Activated CD4-positive, CD25-positive, alpha-beta regulatory T cell treated with anti-CD3 and anti-CD28 coated beads, Interleukin-2, amount 50 U/mL, for 72 hours (primary cell): ENCODE results near the gene KCTD1.

Experiments
- DNase-seq: peaks from one replicate; pipeline ENCODE4 v3.0.0; 2021

The KCTD1 gene

DNA sequence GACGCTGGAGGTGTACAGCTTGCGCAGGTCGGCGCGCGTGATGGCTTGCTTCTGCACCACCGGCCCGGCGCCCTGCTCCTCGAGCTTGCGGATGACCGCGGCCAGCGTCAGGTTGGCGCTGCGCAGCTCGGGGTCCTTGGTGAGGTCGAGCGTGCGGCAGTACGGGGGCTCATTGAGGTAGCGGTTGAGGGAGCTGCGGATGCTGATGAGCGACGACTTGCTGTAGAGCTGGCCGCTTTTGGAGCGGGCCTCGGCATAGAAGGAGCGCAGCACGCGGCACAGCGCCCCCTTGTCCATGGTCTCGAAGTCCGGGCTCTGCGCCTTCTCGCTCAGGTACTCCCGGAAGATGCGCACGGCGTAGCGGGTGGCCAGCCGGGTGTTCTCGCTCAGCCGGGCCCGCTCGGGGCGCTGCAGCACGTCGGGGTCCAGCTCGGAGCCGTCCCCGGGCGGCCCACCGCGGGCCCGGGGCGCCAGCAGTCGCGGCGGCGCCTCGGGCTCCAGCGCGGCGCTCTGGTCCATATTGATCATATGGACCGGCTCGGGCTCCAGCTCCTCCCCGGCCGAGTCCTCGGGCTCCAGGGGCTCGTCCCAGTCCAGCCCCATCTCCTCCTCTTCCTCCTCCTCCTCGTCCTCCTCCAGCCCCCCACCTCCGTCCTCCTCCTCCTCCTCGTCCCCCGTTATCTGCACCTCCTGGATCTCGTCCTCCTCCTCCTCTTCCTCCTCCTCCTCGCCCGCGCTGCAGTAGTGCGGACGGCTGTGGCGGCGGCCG lies 523 bp downstream of the KCTD1 start:
- DNase-seq = peak; percentile 48

DNA sequence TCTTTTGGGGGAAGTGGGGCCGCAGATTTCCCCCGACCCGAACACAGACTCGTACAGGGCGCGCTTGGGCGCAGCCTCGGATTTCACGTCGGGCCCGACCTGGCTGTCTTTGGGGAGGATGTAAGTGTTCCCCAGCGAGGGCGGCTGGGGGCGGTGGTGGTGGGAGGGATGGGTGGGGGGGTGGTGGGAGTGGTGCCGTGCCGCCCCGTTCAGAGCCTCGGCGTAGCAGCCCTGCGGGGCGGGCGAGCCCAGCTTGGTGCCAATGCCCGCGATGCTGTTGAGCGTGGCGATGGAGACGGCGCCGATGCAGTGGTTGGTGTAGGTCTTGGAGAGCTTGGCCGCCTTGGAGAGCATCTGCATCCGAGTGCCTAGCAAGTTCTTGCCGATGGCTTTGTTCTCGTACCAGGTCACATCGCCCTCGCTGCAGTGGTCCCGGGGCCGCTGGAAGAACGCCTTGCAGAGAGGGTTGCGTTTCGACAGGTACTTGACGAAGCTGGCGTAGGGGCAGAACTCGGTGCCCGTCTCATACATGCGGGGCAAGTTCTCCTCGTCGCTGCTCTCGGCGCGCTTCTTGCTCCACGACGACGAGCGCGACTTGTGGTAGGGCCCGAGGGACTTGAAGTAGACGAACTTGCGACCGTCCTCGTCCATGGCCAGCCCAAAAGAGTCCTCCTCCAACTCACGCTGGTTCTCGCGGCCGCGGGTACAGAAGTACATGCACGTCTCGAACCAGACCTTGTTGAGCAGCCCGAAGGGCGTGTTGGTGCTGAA lies 1.3 kb downstream of the KCTD1 start:
- no peak for DNase-seq

DNA sequence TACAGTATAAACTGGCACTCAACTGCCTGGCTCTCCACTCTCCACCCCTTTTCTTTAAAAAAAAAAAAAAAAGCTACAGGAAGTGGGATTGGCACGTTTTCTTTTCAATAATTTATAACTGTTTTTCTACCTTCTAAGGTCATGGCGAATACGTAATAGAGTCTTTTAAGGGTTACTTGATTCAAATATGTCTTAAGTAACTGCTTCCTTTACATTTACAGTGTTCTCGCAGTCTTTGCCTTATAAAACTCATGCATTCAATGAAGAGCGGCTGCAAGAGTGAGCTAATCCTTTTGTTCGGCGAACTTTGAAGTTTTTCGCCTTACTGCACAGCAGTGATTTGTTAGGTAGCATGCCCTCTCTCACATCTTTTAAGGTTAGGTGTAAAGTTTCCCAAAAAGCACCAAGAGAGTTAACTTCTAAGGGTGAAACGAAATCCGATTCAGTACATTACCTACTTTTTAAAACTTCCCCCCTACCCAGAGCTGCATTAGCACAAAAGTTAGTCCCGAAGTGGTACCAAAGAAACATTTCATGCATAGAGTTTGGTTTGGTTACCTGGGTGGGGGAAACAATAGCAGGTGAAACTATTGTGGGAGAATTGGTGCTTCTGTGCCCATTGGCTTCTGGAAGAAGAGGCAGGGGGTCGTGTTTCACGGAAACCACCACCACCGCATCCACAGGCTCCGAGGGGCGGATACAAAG lies 2.0 kb downstream of the KCTD1 start:
- no peak for DNase-seq

DNA sequence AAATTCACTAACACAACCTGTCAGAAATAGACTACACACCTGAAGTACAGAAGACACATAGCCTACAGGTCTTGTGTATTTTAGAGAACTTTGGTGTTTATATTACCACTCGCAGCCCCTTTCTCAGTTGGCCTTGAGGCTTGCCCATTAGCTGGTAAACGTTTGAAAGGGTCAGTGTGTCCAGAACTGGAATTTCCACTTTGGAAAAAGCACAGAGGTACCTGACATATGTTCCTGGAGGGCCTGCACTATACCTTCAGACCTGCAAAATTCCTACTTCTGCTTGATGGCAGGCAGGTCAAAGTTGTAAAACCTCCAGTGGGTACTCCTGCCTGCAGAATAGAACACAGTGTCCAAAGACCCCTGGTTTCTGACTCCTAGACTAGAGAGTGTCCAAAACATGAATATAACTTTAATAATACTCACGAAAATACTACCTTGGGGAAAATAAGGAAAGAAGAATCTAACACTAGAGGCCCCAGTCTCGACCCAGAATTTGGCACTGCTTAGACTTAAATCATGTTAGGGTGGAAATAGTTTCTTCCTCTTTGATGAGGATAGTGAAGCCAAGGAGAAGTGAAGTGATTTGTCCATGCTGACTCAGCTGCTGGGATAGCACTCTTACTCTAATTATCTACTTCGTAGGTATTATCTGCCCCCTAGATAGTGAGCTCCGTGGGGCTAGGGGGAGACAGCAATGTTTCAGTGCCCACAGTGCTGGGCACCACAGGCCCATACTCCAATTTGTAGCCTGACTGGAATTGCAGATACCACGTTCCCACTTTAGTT lies 2.8 kb downstream of the KCTD1 start:
- no peak for DNase-seq

DNA sequence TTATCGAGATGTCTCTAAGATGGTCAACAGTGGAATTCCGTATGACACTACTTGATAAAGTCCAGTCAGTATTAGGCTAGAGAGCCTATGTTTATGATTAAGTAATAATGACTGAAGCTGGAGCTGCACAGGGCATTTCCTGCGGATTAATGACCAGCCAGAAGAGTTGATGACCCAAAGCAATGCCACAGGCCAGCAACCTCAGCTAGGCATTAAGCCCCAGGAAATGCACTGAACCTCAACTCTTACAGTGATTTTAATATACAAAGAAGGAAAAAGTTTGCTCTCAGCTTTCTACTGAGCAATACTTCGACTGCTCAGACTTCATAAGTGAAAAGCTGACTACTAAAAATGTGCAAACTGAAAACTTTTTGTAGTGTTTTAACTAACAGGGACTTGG lies 3.9 kb downstream of the KCTD1 start:
- no peak for DNase-seq

DNA sequence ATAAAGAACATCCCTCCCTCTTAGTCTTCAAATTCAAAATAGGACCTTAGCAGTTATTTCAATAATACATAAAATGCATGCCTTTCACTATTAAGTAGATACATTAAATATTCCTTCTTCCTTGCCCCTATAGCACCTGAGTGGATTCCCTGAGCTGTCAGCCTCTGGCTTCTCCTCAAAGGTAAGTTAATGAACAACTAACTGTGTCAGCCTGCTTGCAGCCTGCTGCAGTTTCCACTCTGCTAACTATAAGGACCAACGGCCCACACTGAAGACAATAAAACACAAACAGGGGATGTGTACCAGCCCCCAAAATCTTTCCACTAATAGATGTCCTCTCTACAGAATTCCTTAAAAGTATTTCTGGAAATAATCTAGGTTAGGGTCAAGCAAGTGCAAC lies 5.0 kb downstream of the KCTD1 start:
- no peak for DNase-seq

DNA sequence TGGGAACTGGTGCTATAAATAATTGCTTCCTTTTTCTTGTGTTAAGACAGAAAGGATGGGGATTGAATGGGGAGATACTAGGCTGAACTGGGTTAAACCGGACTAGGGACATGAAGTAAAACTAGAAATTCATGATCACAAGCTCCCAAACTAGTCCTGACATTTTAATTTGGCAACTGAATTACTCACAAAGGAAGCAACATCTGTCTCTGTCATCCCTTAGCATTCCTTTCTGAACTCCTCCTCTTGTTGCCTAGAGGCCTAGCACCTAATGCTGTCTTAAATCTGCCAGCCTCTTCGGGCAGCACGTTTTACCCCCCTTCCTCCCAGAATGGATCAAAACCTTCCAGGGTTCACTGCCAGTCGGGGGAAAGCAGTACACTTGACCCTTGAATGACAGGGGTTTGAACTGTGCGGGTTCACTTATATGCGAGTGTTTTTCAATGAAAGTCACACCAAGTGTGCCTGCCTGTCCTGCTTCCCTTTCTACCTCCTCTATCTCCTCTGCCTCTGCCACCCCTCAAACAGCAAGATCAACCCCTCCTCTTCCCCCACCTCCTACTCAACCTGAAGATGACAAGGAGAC lies 8.2 kb downstream of the KCTD1 start:
- no peak for DNase-seq

DNA sequence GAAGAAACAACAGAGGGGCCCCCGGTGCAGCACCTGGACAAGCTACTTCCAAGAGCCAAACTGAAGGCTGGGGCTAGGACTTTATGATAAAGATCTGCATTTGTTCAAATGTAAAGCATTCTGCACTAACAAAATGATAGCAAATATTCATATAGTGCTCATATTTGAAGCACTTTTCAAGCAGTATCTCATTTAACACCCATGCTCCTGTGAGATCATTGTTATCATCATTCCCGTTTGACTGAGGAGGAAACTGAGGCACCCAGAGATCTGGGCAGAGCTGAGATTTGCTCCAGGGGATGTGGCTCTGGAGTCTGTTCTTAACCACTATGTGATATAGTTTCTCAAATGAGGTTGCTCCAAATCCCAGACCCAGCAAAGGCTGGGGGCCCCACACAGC lies 9.8 kb downstream of the KCTD1 start:
- no peak for DNase-seq

DNA sequence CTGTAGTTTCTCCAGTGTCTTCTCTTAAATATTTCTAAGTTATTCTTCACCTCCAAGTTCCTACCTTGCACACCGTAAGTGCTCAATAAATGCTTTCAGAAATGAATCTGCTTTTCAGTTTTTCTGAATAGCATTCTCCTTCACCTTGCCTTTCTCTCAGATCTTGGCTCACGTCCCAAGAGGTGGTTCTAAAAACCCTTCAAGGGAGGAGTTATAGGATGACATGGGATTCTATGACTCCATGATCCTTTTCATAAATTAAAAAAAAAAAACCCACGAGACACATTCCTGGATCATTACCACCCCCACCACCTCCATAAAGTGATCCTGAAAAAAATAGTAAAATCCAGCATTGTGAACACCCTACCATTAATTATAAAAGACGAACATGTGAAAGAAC lies 11.7 kb downstream of the KCTD1 start:
- no peak for DNase-seq

DNA sequence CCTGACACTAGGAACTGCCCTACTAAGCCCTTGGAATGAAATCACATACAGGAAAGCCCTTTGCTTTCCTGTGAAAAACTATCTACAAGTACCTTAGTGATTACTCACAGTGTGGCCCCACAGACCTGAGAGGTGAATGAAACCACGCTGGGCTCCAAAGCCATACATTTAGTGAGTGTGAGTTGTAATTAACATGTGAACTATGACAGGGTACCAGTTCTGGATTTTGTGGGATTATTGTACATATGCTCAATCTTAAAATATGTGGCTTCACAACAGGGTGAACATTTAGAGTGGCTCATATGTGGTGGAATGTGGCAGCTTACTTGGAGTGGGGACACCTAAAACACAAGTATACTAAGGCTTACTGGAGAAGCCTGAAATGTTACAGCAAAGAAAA lies 12.3 kb downstream of the KCTD1 start:
- no peak for DNase-seq

DNA sequence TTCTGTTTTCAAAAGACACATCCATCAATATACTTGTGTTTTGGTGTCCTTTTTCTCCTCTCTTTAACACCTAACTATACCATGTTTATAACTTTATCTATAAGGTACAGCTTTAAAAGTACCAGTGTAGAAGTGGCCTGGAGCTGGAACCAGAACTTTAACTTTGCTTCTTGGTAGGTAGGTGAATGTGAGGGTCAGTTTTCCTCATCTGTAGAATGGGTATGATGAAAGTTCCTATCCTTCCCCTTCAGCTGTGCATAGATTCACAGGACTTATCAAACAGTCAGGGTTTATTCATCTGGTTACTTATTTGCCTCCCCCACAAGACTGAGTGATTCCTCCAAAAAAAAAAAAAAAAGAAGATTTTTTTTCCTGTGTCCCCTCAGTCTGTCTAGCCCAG lies 12.7 kb downstream of the KCTD1 start:
- DNase-seq = no peak

DNA sequence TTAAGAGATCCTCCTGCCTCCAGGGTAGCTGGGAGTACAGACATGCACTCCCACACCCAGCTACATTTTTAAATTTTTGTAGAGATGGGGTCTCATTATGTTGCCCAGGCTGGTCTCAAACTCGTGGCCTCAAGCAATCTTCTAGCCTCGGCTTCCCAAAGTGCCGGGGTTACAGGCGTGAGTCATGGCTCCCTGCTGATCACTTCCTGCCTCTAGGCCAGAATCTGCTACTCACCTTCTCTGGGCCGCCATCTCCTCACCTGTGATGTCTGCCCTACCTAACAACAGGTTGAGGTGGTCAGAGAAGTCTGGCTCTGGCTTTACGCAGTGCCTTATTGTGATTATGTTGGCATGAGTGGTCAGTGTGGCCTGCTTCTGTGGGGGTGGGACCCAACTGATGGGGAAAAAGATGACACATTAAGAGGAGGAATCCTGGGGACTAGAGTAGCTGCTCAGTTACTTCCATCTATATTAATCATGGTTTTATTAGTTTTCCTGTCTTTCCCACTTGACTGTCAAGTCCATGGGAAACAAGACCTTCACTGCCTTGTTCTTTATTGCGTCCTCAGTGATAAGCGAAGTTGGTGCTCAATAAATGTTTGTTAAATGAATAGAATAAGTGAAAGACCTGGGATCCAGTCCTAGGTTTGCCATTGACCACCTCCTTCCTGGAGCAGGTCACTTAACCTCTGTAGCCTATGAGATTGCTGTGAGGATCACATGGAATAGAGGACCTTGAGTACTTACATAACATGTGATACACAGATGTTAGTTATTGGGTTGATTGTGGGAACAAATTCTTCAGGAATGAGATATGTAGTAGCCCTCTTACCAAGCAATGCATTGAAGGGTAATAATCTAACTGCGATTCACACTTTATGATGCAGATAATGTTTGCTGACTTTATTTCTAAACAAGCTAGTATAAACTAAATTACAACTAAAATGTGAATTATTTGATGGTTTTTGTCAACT lies 15.7 kb downstream of the KCTD1 start:
- DNase-seq = no peak

DNA sequence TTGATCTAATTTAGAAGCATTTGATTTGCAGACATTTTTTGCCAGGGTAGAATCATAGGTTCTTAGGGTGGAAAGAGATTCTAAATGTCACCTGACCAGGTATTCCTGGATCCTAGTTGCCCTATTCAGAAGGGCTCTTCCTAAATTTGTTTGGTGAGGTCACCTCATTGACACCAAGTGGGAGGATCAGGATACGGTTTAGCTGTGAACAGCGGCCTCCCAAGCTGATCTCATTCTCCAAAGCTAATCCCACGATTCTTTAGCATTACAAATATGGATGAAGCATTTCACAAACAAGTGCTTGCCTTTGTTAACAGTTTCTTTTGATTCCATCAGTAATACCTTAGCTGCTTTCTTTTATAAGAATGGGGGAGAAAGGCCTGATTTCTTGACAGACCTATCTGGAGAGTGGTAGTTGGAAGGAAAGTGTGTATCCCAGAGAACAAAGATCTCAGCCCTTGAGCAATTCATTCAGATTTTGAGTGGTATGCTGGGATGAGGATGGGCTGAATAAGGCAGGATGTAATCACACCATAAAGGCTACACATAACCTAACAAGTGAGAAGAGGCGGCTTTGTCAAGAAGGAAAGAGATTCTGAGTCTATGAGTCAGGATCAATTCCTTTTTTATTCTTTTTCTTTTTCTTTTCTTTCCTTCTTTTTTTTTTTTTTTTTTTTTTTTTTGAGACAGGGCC lies 16.6 kb downstream of the KCTD1 start:
- no peak for DNase-seq

DNA sequence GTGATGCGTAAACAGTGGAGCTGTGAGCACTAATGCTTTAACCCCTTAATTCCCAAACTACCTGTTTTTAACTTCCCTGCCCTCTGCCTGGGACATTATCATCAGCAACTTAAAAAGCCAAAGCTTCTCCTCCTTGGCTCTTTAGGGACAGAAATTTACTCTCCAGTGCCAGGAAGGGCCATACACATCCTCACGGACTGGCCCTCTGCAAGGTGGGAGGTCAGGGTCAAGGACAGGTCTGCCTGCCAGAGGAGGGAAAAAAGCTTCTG lies 21.5 kb downstream of the KCTD1 start:
- DNase-seq = no peak

DNA sequence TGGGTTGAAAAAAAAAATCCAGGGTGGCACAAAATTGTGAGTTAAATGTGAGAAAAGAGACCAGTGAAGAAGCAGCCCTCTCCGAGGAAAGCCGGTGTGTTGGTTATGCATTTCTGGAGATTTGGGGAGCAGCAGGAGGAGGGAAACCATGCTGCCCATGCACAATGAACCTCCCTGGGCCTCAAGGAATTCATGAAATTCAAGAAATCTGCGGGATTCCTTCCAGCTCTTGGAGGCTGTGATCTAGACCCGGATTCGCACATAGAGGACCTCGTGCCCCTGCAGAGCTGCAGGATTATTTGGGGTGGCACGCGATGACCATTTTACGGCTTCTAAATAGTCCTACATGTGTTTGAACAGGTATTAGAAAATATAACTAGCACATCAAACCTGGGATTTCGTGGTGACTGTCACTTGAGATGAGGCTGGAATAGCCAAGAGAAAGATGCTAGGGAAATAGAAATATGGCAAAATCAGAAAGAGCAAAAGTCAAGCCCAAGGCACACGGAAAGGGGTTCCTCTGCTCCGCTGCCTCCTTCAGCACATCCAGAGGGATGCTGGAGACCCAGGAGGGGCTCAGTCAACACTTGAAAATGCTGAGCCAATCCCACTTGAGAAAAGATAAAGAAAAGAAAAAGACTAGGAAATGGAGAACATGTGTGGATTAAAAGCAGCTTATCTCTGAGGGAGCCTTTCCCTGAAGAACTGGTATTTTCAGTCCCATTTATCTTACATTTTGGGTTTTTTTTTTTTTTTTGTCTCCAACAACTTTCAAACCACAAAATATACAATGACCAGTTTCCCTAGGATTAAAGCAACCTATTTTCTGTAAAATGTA lies 22.0 kb downstream of the KCTD1 start:
- no peak for DNase-seq

DNA sequence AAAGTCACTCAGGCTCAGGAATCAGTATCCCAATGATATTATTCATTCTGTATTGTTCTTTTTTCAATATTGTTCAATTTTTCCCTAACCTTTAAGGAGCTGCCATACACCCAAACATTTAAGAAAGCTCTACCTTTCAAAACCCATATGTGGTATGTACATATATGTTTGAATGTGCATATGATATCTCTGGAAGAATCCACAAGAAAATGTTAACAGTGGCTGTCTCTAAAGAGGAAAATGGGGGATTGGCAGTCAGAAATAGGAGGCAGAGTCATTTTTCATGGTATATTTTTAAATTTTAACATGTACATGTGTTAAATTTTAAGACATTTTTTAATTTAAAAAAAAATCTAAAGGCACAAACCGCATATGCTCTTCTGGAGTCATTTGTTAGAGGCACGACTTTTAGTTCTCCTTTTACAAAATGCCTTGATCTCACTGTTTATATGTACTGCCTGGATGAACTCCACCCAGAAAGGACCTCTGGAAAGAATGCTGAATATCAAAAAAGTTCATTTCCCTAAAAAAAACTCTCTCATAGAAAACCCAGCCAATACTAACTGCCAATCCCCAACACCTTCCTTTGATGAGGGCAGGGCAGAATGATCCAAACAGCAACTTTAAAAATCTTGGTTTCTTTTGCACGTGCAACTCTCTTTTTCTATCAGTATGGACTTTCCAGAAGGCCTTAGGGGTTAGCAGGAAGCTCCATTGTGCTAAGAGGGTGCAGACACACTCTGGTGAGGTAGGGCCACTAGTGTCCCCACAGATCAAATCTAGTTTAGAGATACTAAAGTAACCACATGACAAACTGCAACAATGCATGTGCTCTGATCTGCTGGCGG lies 23.6 kb downstream of the KCTD1 start:
- no peak for DNase-seq

DNA sequence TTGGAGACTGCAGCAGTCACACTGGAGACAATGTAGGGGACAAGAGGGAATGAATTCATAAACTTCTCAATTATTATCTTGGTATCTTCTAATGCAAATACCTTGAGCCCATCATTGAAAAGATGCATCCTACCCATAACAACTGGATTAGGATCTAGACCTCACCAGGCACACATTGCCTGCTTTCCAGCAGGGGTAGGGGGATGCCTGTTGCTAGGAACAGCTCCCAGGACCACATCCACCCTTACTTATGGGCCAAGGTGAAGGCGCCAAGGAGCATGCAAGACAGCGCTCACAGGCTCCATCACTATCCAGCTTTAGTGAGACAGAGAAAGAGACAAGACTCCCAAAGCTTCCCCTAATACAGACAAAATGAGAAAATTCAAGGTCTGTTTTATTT lies 24.4 kb downstream of the KCTD1 start:
- no peak for DNase-seq

DNA sequence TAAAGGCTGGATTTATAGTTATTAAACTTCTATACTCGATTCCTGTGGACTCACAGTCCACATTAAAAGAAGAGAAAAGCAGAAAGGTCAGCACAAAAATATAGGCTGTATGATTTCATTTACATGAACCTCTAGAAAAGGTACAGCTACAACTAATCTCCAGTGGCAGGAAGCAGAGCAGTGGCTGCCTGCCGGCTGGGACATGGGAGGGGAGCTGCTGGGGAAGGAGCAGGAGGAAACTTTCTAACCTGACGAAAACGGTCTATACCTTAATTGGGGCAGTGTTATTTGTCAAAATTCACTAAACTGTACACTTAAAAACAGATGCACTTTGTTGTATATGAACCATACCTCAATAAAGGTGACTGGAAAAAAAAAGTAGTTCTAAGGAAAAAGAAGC lies 26.7 kb downstream of the KCTD1 start:
- no peak for DNase-seq

DNA sequence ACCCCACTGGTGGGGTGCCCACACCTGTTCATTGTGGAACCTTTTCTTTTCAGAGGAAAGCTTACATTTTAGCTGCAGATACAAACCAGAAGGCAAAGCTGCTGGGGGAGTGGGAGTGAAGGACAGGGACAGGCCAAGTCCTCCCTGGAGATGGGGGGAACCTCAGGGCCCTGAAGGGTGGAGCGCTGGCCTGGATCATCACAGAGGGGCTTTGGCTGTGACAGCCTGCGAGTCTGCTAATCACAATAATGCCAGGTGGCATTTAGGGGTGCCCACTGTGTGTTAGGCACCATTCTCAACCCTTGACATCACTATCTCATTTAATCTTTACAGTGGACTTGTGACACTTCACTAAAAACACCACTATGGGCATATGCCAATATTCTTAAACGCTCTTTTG lies 27.4 kb downstream of the KCTD1 start:
- DNase-seq = no peak
